ENCODE measurements around the gene STK32C. TPM values are rescaled to one million over a fixed set of nuclear protein-coding genes. Genes with fewer than 3 reads are reported as not detected.
"Not testable (repeated sequence)": the region's sequence is repeated elsewhere in the genome, so short reads cannot be mapped to it uniquely, and the experiment has no call there.

The STK32C gene
- total RNA-seq, 1 donor from 2014 or later: 69.2 TPM

GRCh38 chr10:132354356-132355094 lies 46.8 kb upstream of the STK32C start:
- Mint-ChIP-seq H3K4me3 (ENCODE audit: unreplicated experiment) (no peak overlapping the region), H3K27ac (ENCODE audit: unreplicated experiment) (no peak overlapping the region), H3K27me3 (ENCODE audit: unreplicated experiment) (peaks cover 13% of the 10 kb centered on the region), H3K4me1 (ENCODE audit: low read depth, unreplicated experiment) (peaks cover 8% of the 10 kb centered on the region), H3K9me3 (ENCODE audit: unreplicated experiment) (peaks cover 6% of the 10 kb centered on the region), H3K36me3 (ENCODE audit: unreplicated experiment) (peaks cover 5% of the 10 kb centered on the region)
- no peak for DNase-seq
- TF ChIP-seq, protein P1, sequence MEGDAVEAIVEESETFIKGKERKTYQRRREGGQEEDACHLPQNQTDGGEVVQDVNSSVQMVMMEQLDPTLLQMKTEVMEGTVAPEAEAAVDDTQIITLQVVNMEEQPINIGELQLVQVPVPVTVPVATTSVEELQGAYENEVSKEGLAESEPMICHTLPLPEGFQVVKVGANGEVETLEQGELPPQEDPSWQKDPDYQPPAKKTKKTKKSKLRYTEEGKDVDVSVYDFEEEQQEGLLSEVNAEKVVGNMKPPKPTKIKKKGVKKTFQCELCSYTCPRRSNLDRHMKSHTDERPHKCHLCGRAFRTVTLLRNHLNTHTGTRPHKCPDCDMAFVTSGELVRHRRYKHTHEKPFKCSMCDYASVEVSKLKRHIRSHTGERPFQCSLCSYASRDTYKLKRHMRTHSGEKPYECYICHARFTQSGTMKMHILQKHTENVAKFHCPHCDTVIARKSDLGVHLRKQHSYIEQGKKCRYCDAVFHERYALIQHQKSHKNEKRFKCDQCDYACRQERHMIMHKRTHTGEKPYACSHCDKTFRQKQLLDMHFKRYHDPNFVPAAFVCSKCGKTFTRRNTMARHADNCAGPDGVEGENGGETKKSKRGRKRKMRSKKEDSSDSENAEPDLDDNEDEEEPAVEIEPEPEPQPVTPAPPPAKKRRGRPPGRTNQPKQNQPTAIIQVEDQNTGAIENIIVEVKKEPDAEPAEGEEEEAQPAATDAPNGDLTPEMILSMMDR (IDR thresholded peaks at IDR 0.05; ENCODE audit: partially characterized antibody, unreplicated experiment): no peak

GRCh38 chr10:132353456-132354355 lies 46.0 kb upstream of the STK32C start:
- H3K4me1 Mint-ChIP-seq (ENCODE audit: low read depth, unreplicated experiment): peaks cover 8% of the 10 kb centered on the region
- H3K4me3 Mint-ChIP-seq (ENCODE audit: unreplicated experiment): peak overlapping the region; percentile 49

GRCh38 chr10:132352462-132353308 lies 44.9 kb upstream of the STK32C start:
- Mint-ChIP-seq H3K27me3 (ENCODE audit: unreplicated experiment) (peaks cover 12% of the 10 kb centered on the region), H3K4me3 (ENCODE audit: unreplicated experiment) (peak overlapping the region; percentile 69), H3K27ac (ENCODE audit: unreplicated experiment) (peak overlapping the region; percentile 40)
- TF ChIP-seq, protein P1 (IDR thresholded peaks at IDR 0.05; ENCODE audit: partially characterized antibody, unreplicated experiment): peak; percentile 88
- peak; percentile 90 for DNase-seq
- not testable (repeated sequence) for H3K9me3 Mint-ChIP-seq (ENCODE audit: unreplicated experiment); H3K36me3 Mint-ChIP-seq (ENCODE audit: unreplicated experiment); H3K4me1 Mint-ChIP-seq (ENCODE audit: low read depth, unreplicated experiment)

More at GRCh38 chr10:132353456-132354355, 46.0 kb upstream of the STK32C start:
- no peak for DNase-seq
- H3K9me3 Mint-ChIP-seq (ENCODE audit: unreplicated experiment): peaks cover 4% of the 10 kb centered on the region
- peaks cover 13% of the 10 kb centered on the region for H3K27me3 Mint-ChIP-seq (ENCODE audit: unreplicated experiment)
- H3K27ac Mint-ChIP-seq (ENCODE audit: unreplicated experiment): peak overlapping the region; percentile 66
- TF ChIP-seq, protein P1 (IDR thresholded peaks at IDR 0.05; ENCODE audit: partially characterized antibody, unreplicated experiment): no peak
- H3K36me3 Mint-ChIP-seq (ENCODE audit: unreplicated experiment): peaks cover 5% of the 10 kb centered on the region

- Mint-ChIP-seq H3K27me3 (ENCODE audit: unreplicated experiment) (peaks cover 16% of the 10 kb centered on the region), H3K27ac (ENCODE audit: unreplicated experiment) (peak overlapping the region; percentile 17), H3K36me3 (ENCODE audit: unreplicated experiment) (peaks cover 4% of the 10 kb centered on the region), H3K4me3 (ENCODE audit: unreplicated experiment) (no peak overlapping the region), H3K9me3 (ENCODE audit: unreplicated experiment) (peaks cover 2% of the 10 kb centered on the region), H3K4me1 (ENCODE audit: low read depth, unreplicated experiment) (peaks cover 11% of the 10 kb centered on the region)
- TF ChIP-seq, protein P1 (IDR thresholded peaks at IDR 0.05; ENCODE audit: partially characterized antibody, unreplicated experiment): no peak
- DNase-seq: no peak
Measured at GRCh38 chr10:132351611-132352010, 43.9 kb upstream of the STK32C start.

Measured in glutamatergic neuron (in vitro differentiated cells).